GM21529 (cell line): Measurements from ENCODE around the gene NHLRC4.

Source experiments
- ATAC-seq: cut with Tn5 transposase; IDR thresholded peaks from one replicate; pipeline ENCODE4 v1.9.1; 2021; ENCODE audit not compliant: unreplicated experiment

The NHLRC4 gene

DNA sequence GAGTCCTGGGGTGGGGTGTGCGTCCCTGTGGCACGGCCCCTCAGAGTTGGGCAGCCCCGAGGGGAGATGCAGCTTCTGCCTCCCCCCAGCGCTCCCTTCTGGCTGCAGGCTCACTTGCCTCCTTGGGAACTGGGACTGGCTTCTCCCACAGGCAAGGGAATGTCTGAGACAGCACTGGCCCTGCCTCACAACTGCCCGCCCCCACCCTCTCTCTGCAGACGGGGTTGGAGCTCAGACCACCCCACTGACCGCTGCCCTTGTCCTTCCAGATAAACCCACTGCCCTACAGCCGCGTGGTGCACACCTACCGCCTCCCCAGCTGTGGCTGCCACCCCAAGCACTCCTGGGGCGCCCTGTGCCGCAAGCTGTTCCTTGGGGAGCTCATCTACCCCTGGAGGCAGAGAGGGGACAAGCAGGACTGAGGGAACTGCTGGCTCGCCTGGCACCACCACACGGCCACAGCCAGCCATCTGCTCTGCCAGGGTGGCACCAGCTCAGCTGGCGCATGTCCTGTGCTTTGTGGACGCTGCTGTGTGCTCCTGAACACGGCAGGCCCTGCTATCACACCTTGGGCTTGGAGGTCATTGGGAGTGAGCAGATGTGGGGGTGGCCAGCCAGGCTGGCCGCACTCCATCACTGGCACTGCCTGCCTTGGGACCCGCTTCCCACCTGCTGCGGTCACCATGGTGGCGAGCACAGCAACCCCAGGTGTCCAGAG, 16.0 kb downstream of the NHLRC4 start:
- ATAC-seq, result no peak

- ATAC-seq, result no peak
These were observed 16.6 kb downstream of the NHLRC4 start for GRCh38 chr16:583470-583814.

GRCh38 chr16:583815-584591, 17.2 kb downstream of the NHLRC4 start:
- no peak for ATAC-seq

GRCh38 chr16:585351-585750, 18.5 kb downstream of the NHLRC4 start:
- ATAC-seq, result no peak

DNA sequence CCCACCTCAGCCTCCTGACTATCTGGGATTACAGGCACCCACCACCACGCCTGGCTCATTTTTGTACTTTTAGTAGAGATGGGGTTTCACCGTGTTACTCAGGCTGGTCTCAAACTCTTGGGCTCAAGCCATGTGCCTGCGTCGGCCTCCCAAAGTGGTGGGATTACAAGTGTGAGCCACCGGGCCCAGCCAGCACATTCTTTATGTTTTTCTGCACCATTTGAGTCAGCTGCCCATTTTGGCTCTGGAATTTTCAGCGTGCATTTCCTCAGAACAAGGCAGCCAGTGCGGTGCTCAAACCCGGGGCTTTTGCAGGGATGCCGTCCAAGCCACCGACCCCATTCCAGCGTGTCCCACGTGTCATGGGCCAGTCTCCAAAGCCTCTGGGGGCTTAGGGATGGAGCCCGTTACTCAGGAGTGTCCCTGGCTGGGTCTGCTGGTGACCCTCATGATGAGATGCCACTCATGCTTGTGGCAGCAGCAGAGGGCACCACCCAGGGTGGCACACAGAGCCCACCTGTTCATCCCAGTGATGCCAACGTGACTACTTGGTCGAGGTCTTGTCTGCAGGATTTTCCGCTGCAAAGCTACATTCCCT, 19.3 kb downstream of the NHLRC4 start:
- no peak for ATAC-seq

DNA sequence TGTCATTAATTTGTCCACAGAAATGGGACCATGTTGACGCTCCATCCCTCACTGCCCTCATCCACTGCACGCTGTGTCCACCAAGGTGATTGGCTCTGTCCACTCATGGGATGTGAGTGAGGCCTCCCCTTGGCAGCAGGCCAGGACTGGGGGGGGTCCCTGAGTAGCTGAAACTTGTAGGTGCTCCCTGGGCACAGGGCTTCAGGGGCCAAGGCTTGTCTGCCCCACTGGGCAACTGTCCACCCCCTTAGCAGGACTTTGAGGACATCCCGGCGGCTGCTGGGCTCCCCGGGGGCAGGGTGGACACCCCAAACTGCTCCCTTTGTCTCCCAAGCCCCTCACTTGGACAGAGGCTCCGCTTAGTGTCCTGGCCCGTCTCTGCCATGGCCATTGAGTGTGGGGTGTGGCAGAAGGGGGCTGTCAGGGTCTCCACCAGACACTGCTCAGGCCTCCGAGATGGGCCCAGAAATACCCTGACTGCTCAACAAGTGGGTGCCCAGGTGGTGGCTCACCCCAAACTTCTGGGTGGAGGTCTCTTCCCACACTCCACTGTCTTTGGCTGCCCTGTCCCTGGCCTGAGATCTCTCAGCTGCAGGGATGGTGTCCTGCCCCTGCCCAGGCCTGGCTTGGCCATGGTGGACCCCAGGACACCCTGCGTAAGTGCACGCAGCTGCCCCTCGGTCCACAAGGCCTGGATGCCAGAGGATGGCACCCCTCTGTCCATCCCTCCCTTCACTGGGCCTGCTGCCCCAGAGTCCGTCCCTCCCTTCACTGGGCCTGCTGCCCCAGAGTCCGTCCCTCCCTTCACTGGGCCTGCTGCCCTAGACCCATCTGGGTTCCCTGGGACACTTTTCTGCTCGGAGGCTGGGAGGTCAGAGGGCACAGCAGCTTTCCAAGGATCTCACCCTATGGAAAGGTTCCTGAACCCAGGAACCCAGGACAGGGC, 20.1 kb downstream of the NHLRC4 start:
- no peak for ATAC-seq

GRCh38 chr16:588639-588888, 21.8 kb downstream of the NHLRC4 start:
- peak; percentile 7 for ATAC-seq

DNA sequence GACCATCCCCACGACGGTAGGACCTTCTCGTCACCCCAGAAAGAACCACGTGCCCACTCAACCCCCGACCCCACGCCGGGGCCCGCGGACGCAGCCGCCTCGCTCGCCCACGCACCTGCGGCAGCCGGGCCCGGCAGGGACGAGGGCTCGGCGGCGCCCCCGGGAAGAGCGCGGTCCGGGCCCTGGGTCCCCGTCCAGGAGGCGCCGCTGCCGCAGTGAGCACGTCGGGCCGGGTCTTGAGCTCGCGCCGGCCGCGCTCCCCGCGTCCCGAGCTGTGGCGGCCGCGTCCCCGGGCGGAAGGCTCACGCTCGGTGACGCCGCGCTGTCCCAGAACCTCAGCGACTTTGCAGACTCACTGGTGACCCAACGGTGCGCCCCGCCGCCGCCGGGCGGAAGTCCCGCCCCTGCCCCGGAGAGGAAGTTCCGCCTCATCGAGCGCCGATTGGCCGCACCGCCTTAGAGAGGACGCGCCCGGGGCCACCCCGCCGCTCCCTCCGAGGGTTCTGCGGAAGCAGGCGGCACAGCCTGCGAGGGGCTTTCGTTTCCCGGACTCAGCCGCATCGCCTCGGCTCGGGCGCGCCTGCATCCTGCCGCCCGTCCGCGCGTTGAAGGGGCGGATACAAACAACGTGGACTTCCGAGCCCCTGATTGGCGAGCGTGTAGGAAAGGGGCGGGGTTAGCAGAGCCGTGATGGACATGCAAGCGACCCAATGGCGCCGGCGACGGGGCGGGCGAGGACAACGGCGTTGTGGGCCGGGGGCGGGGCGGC, 22.3 kb downstream of the NHLRC4 start:
- ATAC-seq, result peak; percentile 70

DNA sequence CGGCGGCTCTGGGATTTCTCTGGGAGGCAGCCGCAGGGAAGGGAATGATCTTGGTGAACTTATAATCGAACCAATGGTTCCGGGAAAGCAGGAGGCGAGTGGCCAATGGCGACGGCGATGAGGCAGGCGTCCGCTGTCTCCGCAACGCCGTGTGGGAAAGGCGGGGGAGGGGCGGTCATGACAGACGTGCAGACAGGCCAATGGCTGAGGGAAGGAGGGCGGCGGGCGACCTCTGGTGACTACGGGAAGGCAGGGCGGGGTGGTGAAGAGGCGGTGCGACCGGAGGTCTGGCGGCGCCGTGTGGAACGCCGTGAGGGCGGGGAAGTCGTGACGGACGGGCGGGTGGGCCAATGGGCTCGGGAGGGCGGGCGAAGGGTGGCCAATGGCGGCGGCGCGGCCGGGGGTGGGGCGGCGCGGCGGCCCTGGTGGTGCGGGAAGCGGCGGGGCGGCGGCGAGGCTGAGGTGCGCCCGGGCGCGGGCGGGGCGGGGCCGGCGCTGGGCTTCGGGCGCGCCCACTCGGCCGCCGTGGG, 22.9 kb downstream of the NHLRC4 start, which contains the start of gene RAB40C:
TSS of gene RAB40C (plus strand) at position 409 of the 530 bp plus-strand sequence. CDS start 226 bp downstream, outside the sequence.
- ATAC-seq, result peak; percentile 79

- no peak for ATAC-seq
These were observed 23.5 kb downstream of the NHLRC4 start for GRCh38 chr16:590188-590814.

- no peak for ATAC-seq
These were observed 24.0 kb downstream of the NHLRC4 start for GRCh38 chr16:590815-591200.

GRCh38 chr16:591231-591630, 24.4 kb downstream of the NHLRC4 start:
- no peak for ATAC-seq

DNA sequence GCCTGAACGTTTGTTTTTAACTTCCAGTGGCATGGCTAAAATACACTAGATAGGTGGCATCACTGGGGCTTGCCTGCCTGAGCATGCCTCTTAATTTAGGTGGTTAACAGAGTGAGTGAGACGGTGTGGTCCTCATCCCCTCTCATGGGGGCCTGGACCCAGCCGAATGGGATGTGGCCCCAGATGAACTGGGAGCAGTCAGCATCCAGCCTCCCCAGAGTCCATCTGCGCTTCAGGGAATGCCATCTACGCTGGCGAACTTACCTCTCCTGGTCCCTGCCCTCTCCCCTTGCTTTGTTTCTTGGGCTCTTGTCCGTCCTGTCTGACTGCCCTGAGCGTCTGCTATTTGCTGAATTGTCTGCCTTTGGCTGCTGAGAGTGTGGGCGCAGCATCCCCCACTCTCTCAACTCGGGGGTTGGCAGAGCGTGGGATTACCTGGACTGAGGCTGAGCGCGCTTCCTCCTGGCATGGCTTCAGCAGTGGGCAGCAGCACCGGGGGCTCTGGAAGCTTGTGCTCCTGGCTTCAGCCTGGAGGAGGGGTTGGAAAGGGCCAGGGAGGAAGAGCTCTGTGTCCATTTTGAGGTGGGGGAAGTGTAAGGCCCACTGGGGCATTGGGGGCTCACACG, 25.2 kb downstream of the NHLRC4 start:
- no peak for ATAC-seq

- no peak for ATAC-seq
These were observed 25.9 kb downstream of the NHLRC4 start for GRCh38 chr16:592518-593306.

DNA sequence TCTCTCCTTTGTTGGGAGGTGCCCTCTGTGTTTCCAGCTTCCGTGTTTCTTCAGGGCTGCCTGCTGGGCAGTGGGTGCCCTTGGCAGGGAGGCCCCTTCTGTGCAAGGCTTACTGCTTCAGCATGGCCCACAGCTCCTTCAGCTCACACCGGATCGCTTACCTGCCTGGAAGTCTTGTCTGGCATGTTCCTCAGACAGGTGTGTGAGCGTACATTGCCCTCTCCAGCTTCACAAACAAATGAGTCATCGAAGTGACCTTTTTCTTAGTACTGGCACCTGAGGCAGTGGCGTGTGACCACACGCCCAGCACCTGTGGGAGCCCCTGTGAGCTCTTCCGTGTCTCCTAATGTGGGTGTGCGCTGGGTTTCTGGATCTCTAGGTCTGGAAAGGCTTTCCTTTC, 26.6 kb downstream of the NHLRC4 start:
- no peak for ATAC-seq

GRCh38 chr16:593807-594206, 27.0 kb downstream of the NHLRC4 start:
- ATAC-seq, result no peak

- no peak for ATAC-seq
These were observed 28.3 kb downstream of the NHLRC4 start for GRCh38 chr16:595094-595528.

GRCh38 chr16:595942-596735, 29.3 kb downstream of the NHLRC4 start:
- no peak for ATAC-seq
